A172 (cell line): ENCODE results near the gene MDFIC. TPM values are rescaled to one million over a fixed set of nuclear protein-coding genes. Genes with fewer than 3 reads are reported as not detected.
"Not testable (repeated sequence)": the region's sequence is repeated elsewhere in the genome, so short reads cannot be mapped to it uniquely, and the experiment has no call there.

Source experiments
- DNase-seq: peaks from one replicate; pipeline ENCODE4 v3.0.0-alpha.2; 2015; ENCODE audit warnings: low spot score
- total RNA-seq: library from RNA; depleted of rRNA; stranded (reverse); fragments of >200 nt; shearing (Covaris generic); gene quantifications from 2 replicates; pipeline ENCODE4 v1.2.3, GENCODE V29; 2014; rRNA removed

The MDFIC gene, protein sequence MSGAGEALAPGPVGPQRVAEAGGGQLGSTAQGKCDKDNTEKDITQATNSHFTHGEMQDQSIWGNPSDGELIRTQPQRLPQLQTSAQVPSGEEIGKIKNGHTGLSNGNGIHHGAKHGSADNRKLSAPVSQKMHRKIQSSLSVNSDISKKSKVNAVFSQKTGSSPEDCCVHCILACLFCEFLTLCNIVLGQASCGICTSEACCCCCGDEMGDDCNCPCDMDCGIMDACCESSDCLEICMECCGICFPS
- total RNA-seq: 25.2 and 37.7 TPM in 2 replicates

DNA sequence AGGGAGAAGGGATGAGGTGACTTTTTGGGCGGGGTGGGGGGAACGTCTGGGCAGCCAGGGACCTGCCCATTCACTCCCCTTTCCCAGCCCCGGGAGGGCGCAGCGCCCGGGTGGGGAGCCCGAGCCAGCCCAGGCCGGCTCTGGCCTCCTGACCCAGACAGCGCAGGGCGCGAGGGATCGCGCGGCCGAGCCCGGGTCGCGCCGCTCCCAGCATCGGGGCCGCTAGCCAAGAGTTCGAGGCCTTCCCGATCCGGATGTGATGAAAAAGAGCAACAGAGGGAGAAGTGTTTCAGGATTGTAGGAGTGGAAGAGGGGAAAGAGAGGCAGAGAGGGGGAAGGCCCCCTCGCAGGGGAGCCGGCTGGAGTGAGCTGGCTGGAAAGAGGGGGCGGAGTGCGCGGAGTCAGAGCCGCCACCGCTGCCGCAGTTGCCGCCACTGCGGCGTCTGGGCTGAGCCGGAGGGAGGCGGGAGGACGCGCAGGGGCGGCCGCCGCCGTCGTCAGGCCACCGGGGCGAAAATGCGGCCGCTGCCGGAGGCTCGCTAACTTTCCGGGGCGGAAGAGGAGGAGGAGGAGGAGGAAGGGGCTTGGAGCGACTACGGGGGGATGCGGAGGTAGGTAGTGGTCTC lies at the start of gene MDFIC:
Gene MDFIC (plus strand): TSS at position 69 of the 626 bp plus-strand sequence. CDS start 940 bp downstream, outside the sequence.
- peak; percentile 28 for DNase-seq

DNA sequence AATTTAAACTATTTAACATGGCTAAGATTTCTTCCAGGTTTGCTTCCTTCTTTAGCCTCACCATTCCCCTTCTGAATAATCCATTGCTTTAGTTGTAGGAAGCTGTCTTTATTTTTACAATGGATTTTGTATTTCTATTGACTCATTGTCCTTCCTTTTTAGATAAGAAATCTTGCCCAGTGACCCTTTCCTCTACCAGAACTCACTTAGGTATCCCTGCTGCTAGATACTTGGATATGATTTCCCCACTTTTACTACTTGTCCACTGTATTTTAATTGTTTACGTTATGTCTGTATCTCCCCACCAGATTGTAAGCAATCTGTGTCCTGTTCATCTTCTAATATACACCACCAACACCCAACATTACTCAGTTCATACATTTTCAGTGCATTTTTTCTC lies 47.7 kb upstream of the MDFIC start:
- DNase-seq: no peak

DNA sequence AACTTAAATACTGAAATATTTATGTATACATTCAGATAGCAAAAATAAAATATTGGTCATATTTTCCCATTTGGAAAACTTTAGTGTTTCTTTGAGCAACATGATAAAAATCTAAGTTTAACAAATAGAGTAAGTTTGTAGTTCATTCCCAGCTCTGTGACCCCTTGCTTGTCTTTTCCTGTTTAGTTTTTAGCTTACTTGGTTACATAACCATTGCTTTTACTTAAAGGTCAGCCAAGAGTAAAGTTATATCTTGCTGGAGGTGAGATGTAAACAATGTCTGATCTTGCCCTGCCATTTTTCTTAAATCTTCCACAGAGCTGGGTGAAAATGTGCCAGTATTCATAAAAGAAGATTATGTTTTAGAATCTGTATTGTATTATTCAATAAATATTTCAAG lies 46.7 kb upstream of the MDFIC start:
- DNase-seq: no peak

DNA sequence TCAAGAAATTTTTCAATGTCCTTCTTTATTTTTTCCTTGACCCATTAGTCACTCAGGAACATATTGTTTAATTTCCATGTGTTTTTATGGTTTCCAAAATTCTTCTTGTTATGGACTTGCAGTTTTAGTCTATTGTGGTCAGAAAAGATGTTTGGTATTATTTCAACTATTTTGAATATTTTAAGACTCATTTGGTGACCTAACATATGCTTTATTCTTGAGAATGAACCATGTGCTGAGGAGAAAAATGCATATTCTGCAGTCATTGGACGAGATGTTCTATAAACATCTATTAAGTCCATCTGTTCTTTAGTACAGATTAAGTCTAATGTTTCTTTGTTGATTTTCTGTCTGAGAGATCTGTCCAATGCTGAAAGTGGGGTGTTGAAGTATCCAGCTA lies 42.3 kb upstream of the MDFIC start:
- DNase-seq: no peak

DNA sequence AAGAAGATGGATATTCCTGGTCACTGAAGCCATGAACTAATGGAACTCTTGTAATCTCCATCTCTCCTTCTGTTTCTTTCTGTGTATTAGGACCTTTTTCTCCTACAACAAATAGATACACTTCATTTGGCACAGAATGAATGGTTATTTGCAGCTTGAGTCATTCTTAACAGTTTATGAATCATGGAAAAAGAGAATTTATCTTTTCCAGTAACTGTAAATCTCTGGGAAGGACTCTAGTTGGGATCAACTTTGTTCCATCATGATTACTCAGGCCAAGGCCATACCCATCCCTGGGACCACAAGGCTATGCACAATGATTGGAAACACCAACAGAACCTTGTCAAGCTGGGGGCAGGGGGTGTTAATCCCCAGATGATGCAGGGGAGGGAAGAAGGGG lies 36.1 kb upstream of the MDFIC start:
- DNase-seq: peak; percentile 41

DNA sequence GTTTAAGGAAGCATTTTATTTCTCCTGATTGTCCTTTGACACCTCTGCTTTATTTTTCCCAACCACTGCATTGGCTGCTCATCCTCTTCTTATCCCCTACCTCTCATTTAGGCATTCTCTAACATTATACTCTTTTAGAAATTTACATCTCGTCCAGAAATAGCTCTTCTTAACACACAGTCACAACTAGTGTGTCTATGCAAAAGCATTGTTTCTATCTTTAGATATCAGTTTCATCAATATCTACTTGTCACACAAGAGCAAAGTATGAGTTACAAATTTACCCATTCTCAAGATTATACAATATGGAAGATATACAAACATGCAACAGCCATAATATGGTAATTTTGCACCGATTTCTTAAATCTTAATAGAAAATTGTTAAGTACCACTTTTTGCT lies 35.7 kb upstream of the MDFIC start:
- DNase-seq: no peak

DNA sequence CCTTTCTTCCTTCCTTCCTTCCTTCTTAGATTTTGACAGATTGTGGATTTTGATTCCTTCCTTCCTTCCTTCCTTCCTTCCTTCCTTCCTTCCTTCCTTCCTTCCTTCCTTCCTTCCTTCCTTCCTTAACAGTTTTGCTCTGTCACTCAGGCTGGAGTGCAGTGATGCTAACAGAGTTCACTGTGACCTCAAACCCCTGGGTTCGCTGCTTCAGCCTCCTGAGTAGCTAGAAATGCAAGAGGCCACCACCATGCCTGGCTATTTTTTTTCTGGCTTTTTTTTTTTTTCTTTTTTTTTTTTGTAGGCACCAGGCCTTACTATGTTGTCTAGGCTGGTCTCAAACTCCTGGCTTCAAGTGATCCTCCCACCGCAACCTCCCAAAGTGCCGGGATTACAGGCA lies 32.8 kb upstream of the MDFIC start:
- DNase-seq: not testable (repeated sequence)

DNA sequence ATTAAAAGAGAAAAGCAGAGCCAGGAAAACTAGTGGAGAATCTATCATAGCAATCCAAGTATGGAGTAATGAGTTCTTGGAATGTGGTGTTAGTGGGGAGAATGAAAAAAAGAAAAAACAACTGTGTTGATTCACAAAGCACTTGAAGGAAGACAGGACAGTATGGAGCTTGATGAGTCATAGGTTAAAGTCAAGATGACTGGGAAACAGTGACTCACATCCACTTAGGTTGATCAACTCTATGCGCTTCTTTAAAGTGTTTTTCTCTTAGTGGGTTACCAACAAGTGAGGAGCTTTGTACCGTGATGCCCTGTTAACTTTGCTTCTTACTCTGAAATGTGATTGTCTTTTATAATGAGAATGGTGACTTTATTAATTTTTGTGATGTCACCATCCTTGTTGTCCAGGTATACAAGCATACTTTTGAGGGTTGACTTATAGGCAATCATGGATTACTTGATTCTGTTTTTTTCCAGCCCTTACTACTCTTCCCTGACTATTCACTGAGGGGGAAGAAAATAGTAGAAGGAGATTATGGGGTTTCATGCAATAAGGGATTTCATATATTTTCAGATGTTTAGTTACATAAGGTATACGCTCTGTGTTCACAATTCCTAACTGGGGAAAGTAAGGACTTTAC lies 32.1 kb upstream of the MDFIC start:
- DNase-seq: peak; percentile 98

DNA sequence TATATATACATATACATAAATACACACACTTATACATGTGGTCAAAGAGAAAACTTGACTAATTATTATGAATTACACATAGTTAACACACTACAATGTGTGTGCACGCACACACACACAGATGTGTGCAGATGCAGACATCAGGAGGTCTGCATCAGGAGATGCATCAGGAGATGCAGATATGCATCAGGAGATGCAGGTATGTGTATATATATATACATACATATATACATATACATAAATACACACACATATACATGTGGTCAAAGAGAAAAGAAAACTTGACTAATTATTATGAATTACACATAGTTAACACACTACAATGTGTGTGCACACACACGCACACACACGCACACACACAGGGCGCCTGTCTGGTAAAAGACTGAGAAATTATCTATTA lies 31.3 kb upstream of the MDFIC start:
- DNase-seq: no peak

DNA sequence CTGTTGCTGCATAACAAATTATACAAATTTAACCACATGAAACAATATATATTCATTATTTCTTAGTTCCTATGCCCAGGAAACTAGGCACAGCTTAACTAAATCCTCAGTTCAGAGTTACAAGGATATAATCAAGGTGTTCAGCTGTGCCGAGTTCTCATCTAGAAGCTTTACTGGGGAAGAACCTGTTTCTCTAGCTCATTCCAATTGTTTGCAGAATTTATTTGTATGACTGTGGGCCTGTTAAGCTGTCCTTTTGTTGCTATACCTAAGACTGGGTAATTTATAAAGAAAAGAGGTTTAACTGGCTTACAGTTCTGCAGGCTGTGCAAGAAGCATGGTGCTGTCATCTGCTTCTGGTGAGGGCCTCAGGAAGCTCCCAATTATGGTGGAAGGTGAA lies 21.8 kb upstream of the MDFIC start:
- no peak for DNase-seq

DNA sequence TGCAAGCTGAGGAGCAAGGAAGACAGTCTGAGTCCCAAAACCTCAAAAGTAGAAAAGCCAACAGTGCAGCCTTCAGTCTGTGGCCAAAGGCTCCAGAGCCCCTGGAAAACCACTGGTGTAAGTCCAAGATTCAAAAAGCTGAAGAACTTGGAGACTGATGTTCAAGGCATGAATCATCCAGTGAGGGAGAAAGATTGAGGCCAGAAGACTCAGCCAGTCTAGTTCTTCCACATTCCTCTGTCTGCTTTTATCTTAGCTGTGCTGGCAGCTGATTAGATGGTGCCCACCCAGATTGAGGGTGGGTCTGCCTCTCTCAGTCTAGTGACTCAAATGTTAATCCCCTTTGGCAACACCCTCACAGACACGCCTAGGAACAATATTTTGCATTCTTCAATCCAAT lies 20.1 kb upstream of the MDFIC start:
- DNase-seq: peak; percentile 4

DNA sequence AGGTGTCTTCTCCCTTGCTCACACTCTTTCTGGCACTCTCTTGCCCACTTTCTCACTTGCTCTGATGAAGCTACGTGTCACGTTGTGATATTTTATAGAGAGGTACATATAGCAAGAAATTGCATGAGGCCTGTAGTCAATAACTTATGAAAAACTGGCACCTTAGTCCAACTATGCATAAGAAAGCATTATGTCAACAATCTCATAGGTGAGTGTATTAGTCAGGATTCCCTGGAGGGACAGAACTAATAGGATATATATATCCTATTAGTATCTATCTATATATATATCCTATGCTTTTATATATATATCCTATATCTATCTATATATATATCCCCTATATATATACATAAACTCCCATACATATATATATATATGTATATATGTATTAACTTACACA lies 18.8 kb upstream of the MDFIC start:
- DNase-seq: no peak

DNA sequence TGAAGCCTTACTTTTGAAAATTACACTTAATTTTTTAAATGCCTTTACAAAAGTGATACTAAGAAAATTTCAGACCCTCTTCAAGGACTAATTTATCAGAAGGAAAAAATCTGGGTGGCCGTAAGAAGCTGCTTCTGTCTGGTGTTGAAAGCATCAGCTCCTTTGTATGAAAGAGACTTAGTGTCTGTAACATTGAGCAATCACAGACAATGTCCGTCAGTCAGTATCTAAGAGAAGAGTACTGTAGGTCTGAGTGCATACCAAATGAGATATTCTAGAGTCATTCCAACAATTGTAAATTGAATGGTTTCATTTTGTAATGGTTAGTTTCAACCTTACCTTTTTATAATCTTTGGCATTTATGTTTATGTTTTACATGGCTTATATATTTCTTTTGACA lies 11.1 kb upstream of the MDFIC start:
- no peak for DNase-seq

DNA sequence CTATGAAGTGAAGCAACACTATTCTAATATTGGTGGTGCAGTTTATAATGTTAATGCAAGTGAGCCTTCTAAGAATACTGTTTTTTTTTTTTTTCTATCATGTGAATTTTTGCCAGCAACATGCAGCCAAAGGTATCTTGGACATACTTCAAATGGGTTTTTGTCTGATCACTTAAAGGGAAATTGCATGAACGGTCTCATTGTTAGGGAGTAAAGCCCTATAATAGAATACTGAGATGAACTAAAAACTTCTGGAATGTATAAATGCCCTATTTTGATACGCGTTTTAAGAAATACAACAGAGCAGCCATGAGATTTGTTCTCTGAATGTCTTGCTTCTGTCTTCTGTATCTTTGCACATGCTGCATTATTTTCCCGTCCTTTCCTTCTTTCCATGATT lies 10.5 kb upstream of the MDFIC start:
- DNase-seq: no peak

DNA sequence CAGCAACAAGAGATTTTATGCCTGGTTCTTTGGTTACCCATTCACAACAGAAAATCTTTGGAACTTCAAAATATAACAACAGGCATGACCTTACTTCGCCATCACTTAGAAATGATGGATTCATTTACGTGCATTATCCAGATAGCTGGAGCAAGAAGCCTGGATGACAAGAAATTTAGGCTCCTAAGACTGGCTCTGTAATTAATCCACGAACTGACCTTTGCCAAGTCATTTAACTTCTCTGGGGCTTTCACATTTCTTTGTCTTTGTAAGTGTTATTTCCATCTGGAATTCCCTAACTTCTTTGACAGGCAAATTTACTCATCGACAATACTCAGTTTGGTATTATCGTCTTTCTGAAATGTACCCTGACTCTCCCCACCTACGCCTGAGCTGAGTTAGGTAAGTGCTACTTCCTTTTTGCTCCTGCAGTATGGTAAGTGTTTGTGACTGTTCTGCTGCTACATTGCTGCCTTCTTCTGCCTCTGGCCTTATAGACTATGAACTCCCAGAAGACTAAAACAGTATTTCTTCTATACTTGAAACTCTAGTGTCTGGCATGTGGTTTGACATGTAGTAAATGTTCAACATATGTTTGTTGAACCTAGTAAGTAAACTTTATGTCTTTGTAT lies 5.5 kb upstream of the MDFIC start:
- no peak for DNase-seq

DNA sequence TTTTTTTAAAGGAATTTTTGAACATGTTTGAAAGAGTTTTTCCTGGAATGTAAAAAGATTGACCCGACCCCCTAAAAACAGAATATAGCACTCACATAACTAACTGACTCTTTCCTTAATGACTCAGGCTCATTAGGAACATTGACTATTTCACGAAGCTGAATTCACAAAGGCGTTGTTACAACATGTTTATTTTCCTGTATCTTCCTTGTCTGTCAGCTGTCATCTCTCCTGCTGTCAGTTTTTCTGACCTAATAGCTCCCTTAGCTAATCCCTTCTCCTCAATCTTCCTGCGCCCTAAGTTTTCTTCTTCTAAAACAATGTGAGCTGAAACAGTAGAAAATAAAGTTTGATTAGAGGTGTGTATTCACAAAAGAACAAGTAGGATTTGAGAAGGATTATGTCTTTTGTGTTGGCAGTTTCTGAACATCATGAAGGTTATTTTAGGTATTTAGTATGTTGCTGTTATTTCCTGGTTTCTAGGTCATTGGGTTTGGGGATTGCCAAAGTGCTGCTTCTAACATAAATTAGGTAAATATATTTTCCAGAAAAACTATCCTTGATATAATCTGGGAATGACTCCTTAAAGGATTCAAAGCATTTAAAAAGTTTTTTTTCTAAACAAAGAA lies 4.6 kb upstream of the MDFIC start:
- no peak for DNase-seq

DNA sequence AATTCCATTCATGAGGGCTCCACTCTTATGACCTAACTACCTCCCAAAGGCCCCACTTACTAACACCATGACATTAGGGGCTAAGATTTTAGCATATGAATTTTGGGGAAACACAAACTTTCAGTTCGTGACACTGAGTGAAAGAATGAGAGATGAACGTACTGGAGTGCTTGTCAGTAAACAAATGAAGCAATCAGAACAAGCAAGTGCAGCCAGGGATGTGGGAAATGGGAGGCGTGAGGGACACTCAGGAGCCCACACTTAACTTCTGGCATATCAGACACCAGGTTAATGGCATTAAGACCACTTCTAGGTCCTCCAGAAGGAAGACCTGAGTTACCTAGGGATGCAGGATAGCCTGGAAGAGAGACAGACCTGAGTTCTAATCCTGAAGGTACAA lies 2.3 kb upstream of the MDFIC start:
- DNase-seq: no peak

DNA sequence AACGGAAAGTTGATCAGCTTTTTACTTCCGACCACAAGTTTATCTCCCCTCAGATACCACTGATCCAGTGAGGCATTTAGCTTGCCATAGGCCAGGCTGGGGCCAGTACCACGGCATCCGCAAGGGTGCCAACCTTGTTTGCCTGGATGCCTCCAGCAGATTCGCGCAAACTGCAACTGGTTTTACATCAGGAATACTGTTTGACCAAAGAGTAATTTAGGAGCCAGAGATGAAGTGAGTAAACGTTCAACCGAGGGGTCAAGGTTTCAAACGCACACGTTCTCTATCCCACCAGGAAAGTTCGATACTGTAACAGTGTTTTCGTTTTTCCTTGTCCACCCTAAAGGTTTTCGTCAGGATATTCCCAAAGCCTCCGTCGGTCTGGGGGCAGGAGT lies 266 bp upstream of the MDFIC start:
- no peak for DNase-seq

DNA sequence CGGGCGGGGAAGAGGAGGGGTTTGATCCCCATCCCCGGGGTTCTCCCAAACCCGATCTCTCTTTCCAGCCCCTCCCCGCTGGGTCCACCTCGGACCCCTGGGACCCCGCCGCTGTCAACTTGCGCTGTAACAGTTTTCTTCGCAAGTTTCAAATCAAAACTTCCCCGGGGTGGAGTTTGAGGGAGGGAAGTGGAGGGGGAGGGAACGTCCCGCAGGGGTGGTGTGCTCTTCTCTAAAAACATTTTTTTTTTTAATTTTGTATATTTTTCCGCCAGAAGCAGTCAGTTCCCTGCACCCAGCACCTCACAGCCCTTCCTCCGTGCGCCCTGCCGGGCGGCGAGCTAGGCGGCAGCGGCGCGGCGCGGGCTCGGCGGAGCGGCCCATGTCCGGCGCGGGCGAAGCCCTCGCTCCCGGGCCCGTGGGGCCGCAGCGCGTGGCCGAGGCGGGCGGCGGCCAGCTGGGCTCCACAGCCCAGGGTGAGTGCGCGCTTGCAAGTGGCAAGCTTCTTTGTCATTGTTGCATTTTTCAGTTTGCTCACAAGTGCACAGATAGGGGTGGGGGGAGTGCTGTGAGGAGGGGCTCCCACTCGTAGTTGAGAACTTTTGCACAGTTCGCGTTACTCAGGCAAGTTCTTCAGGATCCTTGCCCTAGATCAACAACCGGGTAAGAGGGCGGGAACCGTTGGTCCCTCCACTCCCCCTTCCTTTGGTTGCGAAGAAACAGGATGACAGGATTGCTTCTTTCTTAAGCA lies 933 bp downstream of the MDFIC start:
- peak; percentile 21 for DNase-seq

DNA sequence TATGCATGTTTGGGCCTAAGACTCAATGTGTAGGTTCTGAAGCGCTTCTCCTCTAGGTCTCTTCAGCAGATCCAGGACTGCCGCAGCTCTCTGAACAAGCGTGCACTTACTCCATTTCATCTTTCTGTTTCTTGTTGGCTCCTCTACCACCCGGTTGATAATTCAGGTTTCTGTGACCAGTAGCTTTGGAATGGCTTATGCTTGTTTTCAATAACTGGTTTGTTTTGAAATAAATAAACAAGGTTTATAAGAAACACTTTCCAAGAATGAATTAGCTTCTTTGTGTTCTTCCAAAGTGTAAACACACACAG lies 1.5 kb downstream of the MDFIC start:
- peak; percentile 67 for DNase-seq

DNA sequence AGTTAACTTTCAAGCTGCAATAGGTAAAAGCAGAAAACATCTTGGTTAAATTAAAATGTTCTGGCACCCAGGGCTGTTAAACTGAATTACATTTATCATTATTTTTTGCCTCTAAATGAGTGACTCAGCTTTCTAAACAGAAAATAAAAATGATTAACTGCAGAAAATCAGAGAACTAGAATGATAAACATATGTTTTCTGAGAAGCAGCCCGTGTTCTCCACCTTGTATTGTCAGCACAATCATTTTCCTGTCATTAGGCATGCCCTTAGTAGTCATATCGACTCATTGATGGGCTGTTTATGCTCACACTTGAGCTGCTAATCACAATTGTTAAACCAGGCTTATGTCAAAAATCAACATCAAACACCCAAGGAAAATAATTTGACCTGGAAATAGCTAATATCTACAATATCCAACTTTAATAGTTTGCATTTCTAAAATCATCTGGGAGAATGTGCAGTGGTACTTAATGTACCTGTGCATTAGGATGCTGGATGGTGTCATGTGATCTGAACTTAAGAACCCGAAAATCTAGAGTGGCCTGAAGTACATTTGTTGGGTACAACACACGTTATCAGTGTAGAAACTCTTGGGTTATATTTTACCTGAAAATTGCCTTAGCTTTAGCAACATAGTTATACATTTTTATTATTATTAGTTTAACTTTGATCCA lies 2.3 kb downstream of the MDFIC start:
- DNase-seq: no peak
